ENCODE data around the gene CD9.
A peak's percentile ranks its signal among the peaks of the same experiment; 100 is the strongest.
"Not testable (repeated sequence)": the region's sequence is repeated elsewhere in the genome, so short reads cannot be mapped to it uniquely, and the experiment has no call there.

Gene CD9

GRCh38 chr12:6200256-6201212 is at the start of gene CD9:
Gene CD9, plus strand, starts transcription at chr12:6200400. Its CDS starts 100 bp downstream, at chr12:6200500.
- DNase-seq (ENCODE audit: low read depth), result peak; percentile 5

- no peak for DNase-seq (ENCODE audit: low read depth)
These were observed 45.3 kb upstream of the CD9 start for GRCh38 chr12:6154730-6155459.

- DNase-seq (ENCODE audit: low read depth), result no peak
These were observed 42.7 kb upstream of the CD9 start for GRCh38 chr12:6157482-6157881.

- DNase-seq (ENCODE audit: low read depth), result no peak
These were observed 41.9 kb upstream of the CD9 start for GRCh38 chr12:6158255-6158654.

DNA sequence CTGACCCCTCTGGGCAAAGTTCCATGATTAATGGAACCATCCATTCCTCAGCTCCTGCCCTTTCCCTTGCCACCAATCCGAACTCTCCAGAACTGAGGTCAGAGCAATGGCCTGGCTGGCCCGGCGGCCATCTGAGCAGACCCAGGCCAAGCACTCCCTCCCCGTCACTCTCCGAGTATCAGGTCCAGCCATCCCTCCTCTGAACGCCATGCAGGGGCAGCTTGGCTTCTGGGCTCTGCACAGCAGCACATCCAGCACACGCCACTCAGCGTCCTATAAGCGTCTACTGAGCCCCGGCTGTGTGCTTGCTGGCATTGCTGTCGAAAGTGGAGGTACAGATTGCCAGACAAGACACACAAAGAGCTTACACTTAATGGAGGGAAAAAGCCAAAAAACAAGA is 41.5 kb upstream of the CD9 start:
- no peak for DNase-seq (ENCODE audit: low read depth)

GRCh38 chr12:6159166-6160011 is 40.8 kb upstream of the CD9 start:
- not testable (repeated sequence) for DNase-seq (ENCODE audit: low read depth)

GRCh38 chr12:6160049-6160649 is 40.1 kb upstream of the CD9 start:
- not testable (repeated sequence) for DNase-seq (ENCODE audit: low read depth)

GRCh38 chr12:6161124-6161882 is 38.9 kb upstream of the CD9 start:
- no peak for DNase-seq (ENCODE audit: low read depth)

DNA sequence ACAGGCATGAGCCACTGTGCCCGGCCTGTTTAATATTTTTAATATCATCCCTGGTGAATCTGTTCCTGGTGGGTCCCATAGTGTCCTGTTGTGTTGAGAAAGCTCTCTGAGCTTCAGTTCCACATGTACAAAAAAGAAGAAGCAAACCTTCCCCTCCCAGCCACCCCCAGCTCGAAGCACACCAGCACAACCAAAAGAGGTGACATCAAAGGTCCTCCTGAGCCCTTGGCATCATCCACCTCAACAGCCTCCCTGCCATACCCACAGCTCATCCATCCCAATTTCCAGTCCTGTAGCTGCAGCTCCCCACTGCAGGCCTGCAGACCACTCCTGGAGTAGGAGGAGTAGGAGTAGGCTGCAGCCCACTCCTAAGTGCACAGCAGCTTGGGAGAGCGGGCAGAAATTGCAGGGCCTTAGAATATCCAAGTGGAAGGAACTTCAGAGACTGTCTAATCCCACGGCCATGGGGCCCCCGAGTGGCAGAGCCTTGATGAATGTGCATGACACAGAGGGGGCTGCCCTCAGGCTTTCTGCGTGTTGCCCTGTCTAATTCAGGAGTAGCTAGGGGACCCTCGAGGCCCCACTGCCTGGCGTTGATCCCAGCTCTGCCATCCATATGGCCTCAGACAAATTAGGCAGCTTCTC is 36.7 kb upstream of the CD9 start:
- DNase-seq (ENCODE audit: low read depth), result no peak

DNA sequence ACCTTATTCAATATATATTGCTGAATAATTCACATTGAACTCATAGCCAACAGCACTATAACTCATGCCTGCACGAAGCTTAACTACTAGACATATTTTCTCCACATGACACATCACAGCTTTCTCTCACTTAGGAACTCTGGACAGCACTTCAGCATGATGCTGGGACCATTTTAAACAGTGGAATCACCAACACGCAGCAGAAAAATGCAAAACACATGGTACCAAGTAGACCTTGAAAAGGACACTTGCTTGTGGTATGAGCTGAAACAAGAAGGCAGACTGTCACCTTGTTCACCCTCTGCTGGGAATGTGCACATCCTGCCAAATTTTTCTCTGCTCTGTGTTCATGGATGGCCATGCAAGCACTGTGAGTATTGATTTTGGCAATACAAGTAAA is 34.8 kb upstream of the CD9 start:
- no peak for DNase-seq (ENCODE audit: low read depth)

GRCh38 chr12:6166808-6167207 is 33.4 kb upstream of the CD9 start:
- no peak for DNase-seq (ENCODE audit: low read depth)

- DNase-seq (ENCODE audit: low read depth), result no peak
These were observed 32.6 kb upstream of the CD9 start for GRCh38 chr12:6167327-6168280.

DNA sequence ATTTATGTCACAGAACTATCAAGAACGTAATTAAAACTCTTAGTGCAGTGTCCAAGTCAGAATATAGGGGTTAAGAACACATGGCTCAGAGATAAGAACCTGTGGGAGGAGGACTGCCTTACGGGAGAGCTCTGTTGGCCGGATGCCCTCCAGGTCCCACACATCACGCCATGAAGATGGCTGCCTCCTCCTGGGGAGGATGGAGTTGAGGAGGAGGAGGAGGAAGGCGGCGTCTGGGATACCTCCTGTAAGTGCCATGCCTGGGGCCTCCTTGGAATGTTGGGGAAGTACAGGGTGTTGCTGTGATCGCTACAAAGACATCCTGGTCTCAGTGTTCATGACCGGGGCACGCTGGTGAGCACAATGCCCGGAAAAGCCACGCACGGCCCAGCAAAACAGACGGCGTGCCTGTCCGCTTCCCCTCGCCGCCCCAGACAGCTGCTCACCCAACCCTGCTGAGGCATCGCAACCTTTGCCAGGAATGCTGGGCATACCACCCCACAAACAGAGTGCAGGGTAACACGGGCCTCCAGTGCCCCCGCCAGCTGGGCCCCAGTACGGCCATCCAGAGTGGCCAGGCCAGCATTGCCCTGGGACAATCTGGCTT is 28.7 kb upstream of the CD9 start:
- no peak for DNase-seq (ENCODE audit: low read depth)

DNA sequence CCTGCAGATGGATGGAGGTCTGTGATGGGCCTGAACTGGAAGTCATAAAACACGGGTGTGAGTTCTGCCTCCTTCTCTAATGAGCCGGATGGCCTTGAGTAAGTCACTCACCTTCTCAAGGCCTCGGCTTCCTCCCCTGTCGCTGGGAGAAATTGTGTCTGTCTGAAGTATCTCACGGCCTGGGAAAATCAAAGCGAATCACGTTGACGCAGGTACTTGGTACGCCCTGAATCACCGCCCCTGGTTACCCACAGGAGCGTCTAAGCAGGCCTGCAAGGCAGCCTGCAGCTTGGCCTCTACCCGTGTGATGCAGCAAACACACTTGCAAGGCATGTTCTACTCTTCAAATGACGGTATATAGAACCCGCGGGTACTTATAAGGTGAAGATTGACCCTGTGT is 28.1 kb upstream of the CD9 start:
- no peak for DNase-seq (ENCODE audit: low read depth)

- no peak for DNase-seq (ENCODE audit: low read depth)
These were observed 27.3 kb upstream of the CD9 start for GRCh38 chr12:6172862-6173261.

DNA sequence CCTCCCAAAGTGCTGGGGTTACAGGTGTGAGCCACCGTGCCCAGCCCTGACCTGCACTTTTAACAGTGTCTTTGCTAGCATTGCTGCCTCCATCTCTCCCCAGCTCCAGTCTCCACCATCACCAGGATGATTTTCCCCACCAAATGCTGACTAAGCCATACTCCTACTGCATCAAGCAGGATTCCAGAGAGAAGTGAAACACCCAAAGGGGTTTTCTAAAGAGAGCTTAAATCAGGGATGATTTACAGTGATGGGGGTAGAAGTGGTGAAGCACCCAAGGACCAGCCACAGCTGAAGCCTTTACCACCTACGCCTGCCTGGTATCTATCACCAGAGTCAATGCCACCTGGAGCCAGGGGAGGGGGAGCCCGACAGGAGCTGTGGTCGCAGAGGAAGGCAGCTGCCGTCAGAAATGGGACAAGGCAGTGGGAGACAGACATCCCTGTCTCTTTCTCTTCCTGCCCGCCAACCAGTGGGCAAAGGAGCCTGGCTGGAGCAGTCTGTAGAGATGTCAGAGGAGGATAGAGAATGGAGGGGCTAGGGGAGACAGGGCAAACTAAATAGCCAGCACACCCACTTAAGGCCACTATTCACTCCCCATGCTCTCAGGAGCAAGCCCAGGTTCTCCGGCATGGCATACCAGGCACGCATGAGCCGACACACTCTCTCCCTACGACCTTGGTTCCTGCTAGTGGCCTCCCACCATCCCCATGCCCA is 22.4 kb upstream of the CD9 start:
- no peak for DNase-seq (ENCODE audit: low read depth)

- DNase-seq (ENCODE audit: low read depth), result no peak
These were observed 21.0 kb upstream of the CD9 start for GRCh38 chr12:6178981-6179761.
